GM12878 (cell line): ENCODE results near the gene PGRMC1. TPM values are rescaled to one million over a fixed set of nuclear protein-coding genes. Genes with fewer than 3 reads are reported as not detected.
A peak's percentile ranks its signal among the peaks of the same experiment; 100 is the strongest.

Experiments used
- CTCF ChIP-seq, 3 experiments: IDR thresholded peaks in 2 of 3; conservative IDR thresholded peaks in 1 of 3; 2 replicates each; pipeline ENCODE4 v1.5.1; 2011; ENCODE audit warnings: low read depth in 3 of 3, low read length in 3 of 3, mild to moderate bottlenecking in 3 of 3, control low read depth in 2 of 3, moderate library complexity in 2 of 3, inconsistent platforms in 1 of 3, mixed read lengths in 1 of 3; ENCODE audit not compliant: control insufficient read depth in 2 of 3, insufficient read depth in 1 of 3; ENCODE audit errors: extremely low read depth in 1 of 3
- EGR1 ChIP-seq, 2 experiments: IDR thresholded peaks; 1 replicate in 1 of 2; 2 replicates in 1 of 2; pipeline ENCODE4 v1.6.1; 2011 to 2012; ENCODE audit warnings: low read depth in 2 of 2, low read length in 2 of 2, borderline replicate concordance in 1 of 2, mild to moderate bottlenecking in 1 of 2, moderate library complexity in 1 of 2
- IKZF1 ChIP-seq: fragments of 450-650 bp; conservative IDR thresholded peaks from 2 replicates; pipeline ENCODE4 v1.6.1; 2017; ENCODE audit warnings: antibody characterized with exemption, mild to moderate bottlenecking
- IRF5 ChIP-seq: fragments of 450-650 bp; IDR thresholded peaks from 2 replicates; pipeline ENCODE4 v1.6.1; 2017; ENCODE audit warnings: borderline replicate concordance
- LARP7 ChIP-seq: fragments of 450-650 bp; IDR thresholded peaks from 2 replicates; pipeline ENCODE4 v1.6.1; 2017; ENCODE audit warnings: mild to moderate bottlenecking
- MTA2 ChIP-seq: fragments of 450-650 bp; IDR thresholded peaks from 2 replicates; pipeline ENCODE4 v1.6.1; 2016; ENCODE audit warnings: low read depth, mild to moderate bottlenecking, moderate library complexity
- MTA3 ChIP-seq: IDR thresholded peaks from 2 replicates; pipeline ENCODE4 v1.6.1; 2012; ENCODE audit warnings: low read length, inconsistent platforms, borderline replicate concordance
- MXI1 ChIP-seq: fragments of 150-350 bp; IDR thresholded peaks from 2 replicates; pipeline ENCODE4 v1.6.1; 2011; ENCODE audit warnings: low read depth, mild to moderate bottlenecking, inconsistent platforms, low read length, improper control_type of control experiment
- NR2C2 ChIP-seq: IDR thresholded peaks from 2 replicates; pipeline ENCODE4 v1.6.1; 2011; ENCODE audit warnings: borderline replicate concordance, low read depth; ENCODE audit not compliant: control insufficient read depth, insufficient read length
- PRDM15 ChIP-seq: fragments of 450-650 bp; formaldehyde crosslinking; IDR thresholded peaks from 2 replicates; pipeline ENCODE4 v1.4.0; 2020; ENCODE audit warnings: mild to moderate bottlenecking, moderate library complexity
- RUNX3 ChIP-seq: IDR thresholded peaks from 2 replicates; pipeline ENCODE4 v1.6.1; 2012; ENCODE audit warnings: low read length, inconsistent platforms
- TCF12 ChIP-seq: IDR thresholded peaks from 2 replicates; pipeline ENCODE4 v1.6.1; 2011; ENCODE audit warnings: low read depth, mild to moderate bottlenecking, low read length
- YBX1 ChIP-seq: fragments of 450-650 bp; IDR thresholded peaks from 2 replicates; pipeline ENCODE4 v1.6.1; 2016; ENCODE audit warnings: antibody characterized with exemption
- ZBTB40 ChIP-seq: fragments of 450-650 bp; IDR thresholded peaks from 2 replicates; pipeline ENCODE4 v1.6.1; 2016; ENCODE audit warnings: mild to moderate bottlenecking, moderate library complexity, borderline replicate concordance
- polyA plus RNA-seq, 11 experiments: library from polyadenylated mRNA; depleted of rRNA in 4 of 11; unstranded in 6 of 11; stranded (reverse) in 5 of 11; fragments of >200 nt; fragmentation: Nextera tagmentation in 4 of 11; fragmentation: Illumina TruSeq in 1 of 11; extraction: Ambion mirVana in 4 of 11; extraction: Trizol in 1 of 11; gene quantifications; 1 replicate in 1 of 11; 2 replicates in 10 of 11; pipeline versions ENCODE4 v1.2.1 to v1.2.3, GENCODE V29; 2011 to 2016; ENCODE audit warnings: inconsistent platforms in 2 of 11, missing spikeins in 2 of 11, low read depth in 1 of 11
- total RNA-seq, 4 experiments: library from RNA; depleted of rRNA in 3 of 4; stranded (reverse); fragments of >200 nt in 3 of 4; fragmentation: Illumina TruSeq in 1 of 4; extraction: Trizol in 1 of 4; gene quantifications; 2 replicates each; pipeline versions ENCODE4 v1.2.1 to v1.2.3, GENCODE V29; 2013 to 2021
- TF ChIP-seq, protein P1 (sequence below): fragments of 150-350 bp; IDR thresholded peaks from 2 replicates; pipeline ENCODE4 v1.6.1; 2014; ENCODE audit warnings: mild to moderate bottlenecking, low read depth, low read length

PGRMC1 gene
- total and polyA plus RNA-seq, 10 of the 15 experiments (the other 5 are each of a cell fraction or from before 2014, with no cell fraction given), result 13.6 to 60.9 (median 43.3) TPM

DNA sequence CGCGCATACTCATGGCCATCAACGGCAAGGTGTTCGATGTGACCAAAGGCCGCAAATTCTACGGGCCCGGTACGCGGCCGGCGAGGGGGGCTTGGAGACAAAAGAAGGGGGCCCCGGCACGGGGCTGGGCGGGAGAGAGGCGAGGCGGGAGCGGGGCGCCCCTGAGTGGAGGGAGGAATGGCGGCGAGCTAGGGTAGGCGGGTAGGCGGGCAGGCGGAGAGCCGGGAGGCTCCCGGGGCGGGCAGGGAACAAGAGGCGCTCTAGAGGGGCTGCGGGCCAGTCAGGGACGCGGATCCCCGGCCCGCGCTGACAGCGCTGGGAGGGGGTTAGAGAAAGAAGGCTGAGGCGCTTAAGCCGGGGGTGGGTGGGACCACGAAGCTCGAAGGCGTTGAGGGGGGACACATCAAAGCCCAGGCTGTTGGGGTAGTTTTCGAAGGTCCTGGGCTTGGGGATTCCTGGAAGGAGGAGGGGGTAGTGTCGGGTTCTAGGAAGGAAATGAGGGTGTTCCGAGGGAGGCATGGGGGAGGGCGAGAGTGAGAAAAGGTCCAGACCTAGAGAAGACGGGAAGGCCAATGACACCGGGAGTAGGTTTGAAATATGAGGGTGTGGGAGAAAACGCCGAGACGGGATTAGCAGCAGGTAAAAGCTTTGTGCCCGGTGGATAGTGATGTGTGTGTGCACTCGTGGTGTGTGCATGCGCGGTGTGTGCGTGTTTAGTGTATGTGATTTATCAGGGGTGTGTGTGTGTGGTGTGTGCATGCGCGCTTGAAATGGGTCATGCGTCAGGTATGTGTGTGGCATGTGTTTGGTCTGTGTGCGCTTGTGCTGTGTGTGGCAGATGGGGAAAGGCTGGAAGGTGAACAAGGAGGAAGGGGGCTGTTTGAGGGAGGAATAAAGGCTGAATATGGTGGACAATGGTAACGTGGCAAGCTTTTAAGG, 807 bp downstream of the PGRMC1 start (continued):
- TF ChIP-seq ZBTB40 (no peak), IKZF1 (no peak), IRF5 (no peak), LARP7 (no peak), TCF12 (no peak), MXI1 (0 out of 2 replicates have a peak, but pooled peaks have one; percentile 30), YBX1 (no peak), MTA2 (no peak), EGR1 (IDR thresholded peaks at IDR 0.05; ENCODE audit: borderline replicate concordance in 1 of 2, low read depth in 2 of 2, low read length in 2 of 2) (no peak), MTA3 (no peak), NR2C2 (no peak), PRDM15 (CRISPR knock-in tag) (no peak), RUNX3 (no peak), CTCF (IDR thresholded peaks at IDR 0.05 in 2 of 3, conservative IDR thresholded peaks at IDR 0.05 in 1 of 3; ENCODE audit: control insufficient read depth in 2 of 3, extremely low read depth in 1 of 3, insufficient read depth in 1 of 3, low read depth in 3 of 3, low read length in 3 of 3) (no peak)
- TF ChIP-seq, protein P1, sequence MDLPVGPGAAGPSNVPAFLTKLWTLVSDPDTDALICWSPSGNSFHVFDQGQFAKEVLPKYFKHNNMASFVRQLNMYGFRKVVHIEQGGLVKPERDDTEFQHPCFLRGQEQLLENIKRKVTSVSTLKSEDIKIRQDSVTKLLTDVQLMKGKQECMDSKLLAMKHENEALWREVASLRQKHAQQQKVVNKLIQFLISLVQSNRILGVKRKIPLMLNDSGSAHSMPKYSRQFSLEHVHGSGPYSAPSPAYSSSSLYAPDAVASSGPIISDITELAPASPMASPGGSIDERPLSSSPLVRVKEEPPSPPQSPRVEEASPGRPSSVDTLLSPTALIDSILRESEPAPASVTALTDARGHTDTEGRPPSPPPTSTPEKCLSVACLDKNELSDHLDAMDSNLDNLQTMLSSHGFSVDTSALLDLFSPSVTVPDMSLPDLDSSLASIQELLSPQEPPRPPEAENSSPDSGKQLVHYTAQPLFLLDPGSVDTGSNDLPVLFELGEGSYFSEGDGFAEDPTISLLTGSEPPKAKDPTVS, result no peak
